Prostate gland (tissue), 2 donors: ENCODE results near the gene PAN3.

Experiments
- POLR2AphosphoS5 ChIP-seq: sonication (generic); formaldehyde crosslinking; IDR thresholded peaks from one replicate; pipeline ENCODE4 v1.6.1; 2017; ENCODE audit warnings: antibody characterized with exemption
- TF ChIP-seq, protein P1 (sequence below), 4 experiments: fragments of 200-600 bp in 2 of 4; fragments of 450-650 bp in 2 of 4; sonication (generic) in 2 of 4; IDR thresholded peaks; 1 replicate in 3 of 4; 2 replicates in 1 of 4; pipeline ENCODE4 v1.5.1; 2016 to 2019; ENCODE audit warnings: antibody characterized with exemption in 4 of 4, mild to moderate bottlenecking in 2 of 4, moderate library complexity in 2 of 4

GRCh38 chr13:28324181-28324789, 185.9 kb downstream of the PAN3 start:
- TF ChIP-seq, protein P1, sequence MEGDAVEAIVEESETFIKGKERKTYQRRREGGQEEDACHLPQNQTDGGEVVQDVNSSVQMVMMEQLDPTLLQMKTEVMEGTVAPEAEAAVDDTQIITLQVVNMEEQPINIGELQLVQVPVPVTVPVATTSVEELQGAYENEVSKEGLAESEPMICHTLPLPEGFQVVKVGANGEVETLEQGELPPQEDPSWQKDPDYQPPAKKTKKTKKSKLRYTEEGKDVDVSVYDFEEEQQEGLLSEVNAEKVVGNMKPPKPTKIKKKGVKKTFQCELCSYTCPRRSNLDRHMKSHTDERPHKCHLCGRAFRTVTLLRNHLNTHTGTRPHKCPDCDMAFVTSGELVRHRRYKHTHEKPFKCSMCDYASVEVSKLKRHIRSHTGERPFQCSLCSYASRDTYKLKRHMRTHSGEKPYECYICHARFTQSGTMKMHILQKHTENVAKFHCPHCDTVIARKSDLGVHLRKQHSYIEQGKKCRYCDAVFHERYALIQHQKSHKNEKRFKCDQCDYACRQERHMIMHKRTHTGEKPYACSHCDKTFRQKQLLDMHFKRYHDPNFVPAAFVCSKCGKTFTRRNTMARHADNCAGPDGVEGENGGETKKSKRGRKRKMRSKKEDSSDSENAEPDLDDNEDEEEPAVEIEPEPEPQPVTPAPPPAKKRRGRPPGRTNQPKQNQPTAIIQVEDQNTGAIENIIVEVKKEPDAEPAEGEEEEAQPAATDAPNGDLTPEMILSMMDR (IDR thresholded peaks at IDR 0.05) = peak in 3 of 4 experiments; percentile 47 to 52 (median 48)
- no peak for TF ChIP-seq POLR2AphosphoS5
